Thoracic aorta (tissue), 2 donors: Measurements from ENCODE around the gene PAOX. TPM values are rescaled to one million over a fixed set of nuclear protein-coding genes. Genes with fewer than 3 reads are reported as not detected.
"Not testable (repeated sequence)": the region's sequence is repeated elsewhere in the genome, so short reads cannot be mapped to it uniquely, and the experiment has no call there.

ENCODE experiments used
- ATAC-seq: fragments of 150-250 bp; one replicate; pipeline ENCODE4 v1.8.0; 2017; ENCODE audit warnings: low read depth; ENCODE audit not compliant: insufficient number of reproducible peaks, low FRiP score
- DNase-seq: peaks from one replicate; pipeline ENCODE4 v3.0.0-alpha.2; 2020; ENCODE audit warnings: low spot score
- H3K27ac ChIP-seq, 2 donors: fragments of 200-600 bp; sonication (generic); 1 replicate in 1 of 2; 2 replicates in 1 of 2; pipeline ENCODE4 v1.5.1; 2016; ENCODE audit warnings: mild to moderate bottlenecking in 2 of 2, moderate library complexity in 2 of 2
- H3K27me3 ChIP-seq: fragments of 200-600 bp; sonication (generic); replicated peaks from 2 replicates; pipeline ENCODE4 v1.6.0; 2016; ENCODE audit warnings: mild to moderate bottlenecking; ENCODE audit not compliant: insufficient read depth
- H3K36me3 ChIP-seq: fragments of 200-600 bp; sonication (generic); one replicate; pipeline ENCODE4 v1.5.1; 2016
- H3K4me1 ChIP-seq, 2 donors: fragments of 200-600 bp; sonication (generic); 1 replicate in 1 of 2; 2 replicates in 1 of 2; pipeline versions ENCODE4 v1.5.1 to v1.6.0; 2016; ENCODE audit warnings: low read depth in 2 of 2, mild to moderate bottlenecking in 1 of 2; ENCODE audit not compliant: control insufficient read depth in 1 of 2
- H3K4me3 ChIP-seq: fragments of 200-600 bp; sonication (generic); 2 replicates; pipeline ENCODE4 v1.5.1; 2016; ENCODE audit warnings: mild to moderate bottlenecking
- H3K9me3 ChIP-seq: fragments of 200-600 bp; sonication (generic); 2 replicates; pipeline ENCODE4 v1.5.1; 2016
- CTCF ChIP-seq: fragments of 200-600 bp; sonication (generic); IDR thresholded peaks from one replicate; pipeline ENCODE4 v1.5.1; 2019; ENCODE audit warnings: antibody characterized with exemption
- total RNA-seq, 2 donors: library from RNA; depleted of rRNA; stranded (reverse); fragments of >200 nt; gene quantifications; one replicate each; pipeline versions ENCODE4 v1.1.0 to v1.2.3, GENCODE V29; 2016

The PAOX gene
- total RNA-seq, 2 donors from 2014 or later = 7.0 to 9.1 TPM

GRCh38 chr10:133421336-133422222, 42.5 kb downstream of the PAOX start:
- no peak for TF ChIP-seq CTCF
- Histone ChIP-seq H3K4me1 (peaks cover 0 to 7% of the 10 kb centered on the region in 2 donors), H3K4me3 (no peak overlapping the region), H3K27me3 (no peaks in the 10 kb centered on the region), H3K9me3 (no peaks in the 10 kb centered on the region), H3K36me3 (peaks cover 21% of the 10 kb centered on the region), H3K27ac (no peak overlapping the region)
- ATAC-seq (no peak), DNase-seq (no peak)

GRCh38 chr10:133422223-133422806, 43.3 kb downstream of the PAOX start:
- Histone ChIP-seq H3K9me3 (no peaks in the 10 kb centered on the region), H3K4me3 (no peak overlapping the region), H3K4me1 (peaks cover 0 to 7% of the 10 kb centered on the region in 2 donors), H3K27ac (no peak overlapping the region), H3K36me3 (peaks cover 21% of the 10 kb centered on the region), H3K27me3 (no peaks in the 10 kb centered on the region)
- ATAC-seq (no peak), DNase-seq (no peak)
- no peak for TF ChIP-seq CTCF

- ATAC-seq (no peak), DNase-seq (no peak)
- no peak for TF ChIP-seq CTCF
- H3K27me3 ChIP-seq = no peaks in the 10 kb centered on the region
- peaks cover 0 to 7% of the 10 kb centered on the region in 2 donors for H3K4me1 ChIP-seq
- no peaks in the 10 kb centered on the region for H3K9me3 ChIP-seq
- no peak overlapping the region for H3K27ac ChIP-seq
- no peak overlapping the region for H3K4me3 ChIP-seq
- peaks cover 21% of the 10 kb centered on the region for H3K36me3 ChIP-seq
These were observed 44.0 kb downstream of the PAOX start for GRCh38 chr10:133422807-133423771.

- H3K9me3 ChIP-seq, ATAC-seq, H3K27ac ChIP-seq, DNase-seq, H3K4me1 ChIP-seq, H3K4me3 ChIP-seq, H3K27me3 ChIP-seq: not testable (repeated sequence)
- peaks cover 21% of the 10 kb centered on the region for H3K36me3 ChIP-seq
These were observed 45.0 kb downstream of the PAOX start for GRCh38 chr10:133424102-133424501.

- not testable (repeated sequence) for H3K4me3 ChIP-seq, H3K27ac ChIP-seq, DNase-seq, H3K4me1 ChIP-seq, H3K9me3 ChIP-seq, H3K27me3 ChIP-seq, ATAC-seq
- H3K36me3 ChIP-seq = peaks cover 16% of the 10 kb centered on the region
These were observed 45.5 kb downstream of the PAOX start, which contains the start of gene SPRN for GRCh38 chr10:133424601-133425000. SPRN (minus strand) TSS chr10:133424625; CDS start chr10:133423681, 944 bp downstream.

GRCh38 chr10:133429571-133429970, 50.5 kb downstream of the PAOX start:
- H3K4me3 ChIP-seq, DNase-seq, H3K27me3 ChIP-seq, H3K9me3 ChIP-seq, H3K4me1 ChIP-seq, ATAC-seq, H3K36me3 ChIP-seq, H3K27ac ChIP-seq: not testable (repeated sequence)

GRCh38 chr10:133431888-133432613, 53.0 kb downstream of the PAOX start:
- ATAC-seq = not testable (repeated sequence)

GRCh38 chr10:133432789-133433188, 53.7 kb downstream of the PAOX start:
- H3K27ac ChIP-seq, H3K4me3 ChIP-seq, DNase-seq, H3K4me1 ChIP-seq, H3K9me3 ChIP-seq, ATAC-seq, H3K27me3 ChIP-seq, H3K36me3 ChIP-seq: not testable (repeated sequence)

More at GRCh38 chr10:133431888-133432613, 53.0 kb downstream of the PAOX start:
- not testable (repeated sequence) for H3K9me3 ChIP-seq, H3K4me3 ChIP-seq, H3K4me1 ChIP-seq, H3K27me3 ChIP-seq, H3K27ac ChIP-seq, DNase-seq, H3K36me3 ChIP-seq
